Transverse colon (tissue), 4 donors: ENCODE data around the gene ATP13A5. TPM values are rescaled to one million over a fixed set of nuclear protein-coding genes. Genes with fewer than 3 reads are reported as not detected.

ENCODE experiments used
- DNase-seq: peaks from one replicate; pipeline ENCODE4 v3.0.0-alpha.2; 2019
- H3K27ac ChIP-seq, 4 donors: fragments of 200-600 bp; sonication (generic); 2 replicates each; pipeline ENCODE4 v1.5.1; 2016 to 2018; ENCODE audit warnings: inconsistent platforms in 4 of 4
- H3K27me3 ChIP-seq: fragments of 200-600 bp; sonication (generic); 2 replicates; pipeline ENCODE4 v1.5.1; 2017; ENCODE audit warnings: inconsistent platforms
- H3K36me3 ChIP-seq, 4 donors: fragments of 200-600 bp; sonication (generic); 2 replicates each; pipeline ENCODE4 v1.5.1; 2017 to 2019; ENCODE audit warnings: inconsistent platforms in 4 of 4
- H3K4me1 ChIP-seq, 4 donors: fragments of 200-600 bp; sonication (generic); 2 replicates each; pipeline ENCODE4 v1.5.1; 2017 to 2020; ENCODE audit warnings: inconsistent platforms in 4 of 4
- H3K4me3 ChIP-seq, 4 donors: fragments of 200-600 bp; sonication (generic); 1 replicate in 1 of 4; 2 replicates in 3 of 4; pipeline versions ENCODE4 v1.5.1 to v1.6.1; 2017 to 2019; ENCODE audit warnings: inconsistent platforms in 4 of 4
- H3K9me3 ChIP-seq, 2 donors: fragments of 200-600 bp; sonication (generic); 2 replicates each; pipeline ENCODE4 v1.5.1; 2017 to 2019; ENCODE audit warnings: inconsistent platforms in 2 of 2
- EP300 ChIP-seq: sonication (generic); formaldehyde crosslinking; IDR thresholded peaks from one replicate; pipeline ENCODE4 v1.6.1; 2017; ENCODE audit warnings: antibody characterized with exemption, low read depth
- POLR2A ChIP-seq: fragments of 450-650 bp; IDR thresholded peaks from one replicate; pipeline ENCODE4 v1.6.1; 2016; ENCODE audit warnings: antibody characterized with exemption, mild to moderate bottlenecking, moderate library complexity
- POLR2AphosphoS5 ChIP-seq, 3 donors: sonication (generic); formaldehyde crosslinking; IDR thresholded peaks; one replicate each; pipeline ENCODE4 v1.6.1; 2016; ENCODE audit warnings: antibody characterized with exemption in 3 of 3
- WGBS, 2 donors: methylation state at CpG; one replicate each; pipeline ENCODE4 v1.1.5; 2018; ENCODE audit warnings: low coverage in 1 of 2; 5-methylcytosine and 5-hydroxymethylcytosine counted together
- in situ Hi-C, 4 donors: fragments of 200-750 bp; cut with MboI; loops; one replicate each; pipeline versions ENCODE4 v1.15.0 to v1.15.1; 2017; ENCODE audit warnings: low sequenced_read_pairs in 3 of 4, low pct_ligation_motif_present in 1 of 4, low pct_unique_long_range_greater_than_20kb in 1 of 4
- intact Hi-C: fragments of 100-400 bp; cut with DNase I; formaldehyde crosslinking; loops from one replicate; pipeline ENCODE4 v1.15.1; 2023; ENCODE audit warnings: low total_unique reads
- total RNA-seq, 4 donors: library from RNA; depleted of rRNA; stranded (reverse); fragments of >200 nt; gene quantifications; one replicate each; pipeline ENCODE4 v1.1.0, GENCODE V29; 2016
- TF ChIP-seq, protein P1 (sequence below), 5 experiments: fragments of 200-600 bp in 3 of 5; fragments of 450-650 bp in 2 of 5; sonication (generic) in 3 of 5; IDR thresholded peaks; 1 replicate in 2 of 5; 2 replicates in 3 of 5; pipeline ENCODE4 v1.5.1; 2016 to 2017; ENCODE audit warnings: antibody characterized with exemption in 5 of 5, inconsistent platforms in 3 of 5, mild to moderate bottlenecking in 2 of 5, moderate library complexity in 1 of 5

Gene ATP13A5
- total RNA-seq, 4 donors from 2014 or later, result not detected

DNA sequence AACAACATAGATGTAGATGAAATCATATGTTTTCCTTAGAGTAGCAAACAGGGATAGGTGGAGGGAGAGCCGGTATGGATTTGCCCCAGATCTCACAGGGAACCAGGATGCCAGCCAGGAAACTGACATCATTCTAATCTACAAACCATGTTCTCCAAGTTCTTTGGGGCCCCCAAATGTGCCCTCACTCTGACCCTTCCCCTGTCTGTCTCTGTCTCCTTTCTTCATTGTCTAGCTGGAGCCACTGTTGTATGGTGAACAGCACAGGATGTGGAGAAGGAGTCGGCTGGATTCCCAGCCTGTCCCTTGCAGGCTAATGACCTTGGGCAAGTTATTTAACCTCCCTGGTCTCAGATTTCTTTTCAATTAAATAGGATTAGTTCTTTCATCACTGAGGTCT lies 962 bp downstream of the ATP13A5 start:
- intact Hi-C loops (no loop called here), in situ Hi-C loops (no loop called here)
- WGBS, 2 donors, result 43 to 71% methylated on average over 1 to 2 of the region's 2 CpGs

DNA sequence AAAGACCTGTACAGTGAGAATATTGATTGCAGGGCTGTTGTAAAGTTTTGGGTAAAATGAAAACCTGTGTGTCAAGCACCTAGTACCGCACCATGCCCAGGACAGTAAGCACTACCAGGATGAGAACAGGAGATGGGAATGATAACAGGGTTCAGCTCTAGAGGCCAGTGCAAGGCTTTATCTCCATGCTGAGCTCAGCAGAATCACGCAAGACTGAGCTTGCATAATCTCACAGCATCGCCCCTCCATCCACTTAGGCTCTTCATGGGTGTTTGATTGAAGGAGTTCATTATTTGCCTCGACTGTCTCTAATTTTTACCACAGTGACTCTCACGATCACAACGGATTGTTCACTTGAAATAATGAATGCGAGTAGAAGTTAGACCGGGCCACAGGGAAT lies 2.9 kb downstream of the ATP13A5 start:
- 60 to 83% methylated on average over 1 to 8 of the region's 8 CpGs for WGBS, 2 donors
- H3K9me3 ChIP-seq, result no peaks in the 10 kb centered on the region

More for the DNA sequence above, 962 bp downstream of the ATP13A5 start:
- no peaks in the 10 kb centered on the region for H3K36me3 ChIP-seq
- no peak overlapping the region for H3K4me3 ChIP-seq
- no peak overlapping the region for H3K27ac ChIP-seq
- TF ChIP-seq EP300 (no peak), POLR2AphosphoS5 (IDR thresholded peaks at IDR 0.05) (no peak), POLR2A (no peak)
- TF ChIP-seq, protein P1, sequence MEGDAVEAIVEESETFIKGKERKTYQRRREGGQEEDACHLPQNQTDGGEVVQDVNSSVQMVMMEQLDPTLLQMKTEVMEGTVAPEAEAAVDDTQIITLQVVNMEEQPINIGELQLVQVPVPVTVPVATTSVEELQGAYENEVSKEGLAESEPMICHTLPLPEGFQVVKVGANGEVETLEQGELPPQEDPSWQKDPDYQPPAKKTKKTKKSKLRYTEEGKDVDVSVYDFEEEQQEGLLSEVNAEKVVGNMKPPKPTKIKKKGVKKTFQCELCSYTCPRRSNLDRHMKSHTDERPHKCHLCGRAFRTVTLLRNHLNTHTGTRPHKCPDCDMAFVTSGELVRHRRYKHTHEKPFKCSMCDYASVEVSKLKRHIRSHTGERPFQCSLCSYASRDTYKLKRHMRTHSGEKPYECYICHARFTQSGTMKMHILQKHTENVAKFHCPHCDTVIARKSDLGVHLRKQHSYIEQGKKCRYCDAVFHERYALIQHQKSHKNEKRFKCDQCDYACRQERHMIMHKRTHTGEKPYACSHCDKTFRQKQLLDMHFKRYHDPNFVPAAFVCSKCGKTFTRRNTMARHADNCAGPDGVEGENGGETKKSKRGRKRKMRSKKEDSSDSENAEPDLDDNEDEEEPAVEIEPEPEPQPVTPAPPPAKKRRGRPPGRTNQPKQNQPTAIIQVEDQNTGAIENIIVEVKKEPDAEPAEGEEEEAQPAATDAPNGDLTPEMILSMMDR (IDR thresholded peaks at IDR 0.05), result no peak
- H3K4me1 ChIP-seq, result no peaks in the 10 kb centered on the region
- no peaks in the 10 kb centered on the region for H3K9me3 ChIP-seq
- no peak for DNase-seq
- H3K27me3 ChIP-seq, result no peaks in the 10 kb centered on the region

DNA sequence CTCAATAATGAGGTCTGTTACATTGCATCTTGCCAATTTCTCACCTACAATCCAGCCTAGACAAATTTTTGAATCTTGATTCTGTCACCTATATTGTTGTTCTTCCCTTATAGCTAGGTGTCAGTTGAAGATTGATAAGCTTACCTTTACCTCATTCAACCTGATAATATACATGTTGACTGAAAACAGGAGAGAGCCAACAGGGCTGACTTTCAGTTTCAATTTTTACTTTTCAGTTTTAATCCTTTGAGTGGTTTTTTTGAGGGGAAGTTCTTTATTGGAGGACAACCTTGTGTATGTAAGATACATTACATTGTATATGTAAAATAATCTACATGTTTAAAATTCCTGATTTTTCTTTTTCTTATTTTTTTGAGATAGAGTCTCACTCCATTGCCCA lies 5.8 kb downstream of the ATP13A5 start:
- Histone ChIP-seq H3K36me3 (no peaks in the 10 kb centered on the region), H3K4me1 (no peaks in the 10 kb centered on the region), H3K27ac (no peak overlapping the region), H3K9me3 (no peaks in the 10 kb centered on the region), H3K4me3 (no peak overlapping the region), H3K27me3 (no peaks in the 10 kb centered on the region)
- intact Hi-C loops (no loop called here), in situ Hi-C loops (no loop called here)
- TF ChIP-seq EP300, result no peak
- TF ChIP-seq POLR2A, result no peak
- TF ChIP-seq POLR2AphosphoS5 (IDR thresholded peaks at IDR 0.05), result no peak
- no peak for DNase-seq

More for the DNA sequence above, 2.9 kb downstream of the ATP13A5 start:
- Histone ChIP-seq H3K36me3 (no peaks in the 10 kb centered on the region), H3K27ac (no peak overlapping the region), H3K27me3 (no peaks in the 10 kb centered on the region), H3K4me1 (no peaks in the 10 kb centered on the region), H3K4me3 (no peak overlapping the region)
- in situ Hi-C loops, result no loop called here
- DNase-seq, result no peak
- TF ChIP-seq EP300 (no peak), POLR2A (no peak), POLR2AphosphoS5 (IDR thresholded peaks at IDR 0.05) (no peak)
- TF ChIP-seq, protein P1 (IDR thresholded peaks at IDR 0.05), result no peak
- intact Hi-C loops, result no loop called here

DNA sequence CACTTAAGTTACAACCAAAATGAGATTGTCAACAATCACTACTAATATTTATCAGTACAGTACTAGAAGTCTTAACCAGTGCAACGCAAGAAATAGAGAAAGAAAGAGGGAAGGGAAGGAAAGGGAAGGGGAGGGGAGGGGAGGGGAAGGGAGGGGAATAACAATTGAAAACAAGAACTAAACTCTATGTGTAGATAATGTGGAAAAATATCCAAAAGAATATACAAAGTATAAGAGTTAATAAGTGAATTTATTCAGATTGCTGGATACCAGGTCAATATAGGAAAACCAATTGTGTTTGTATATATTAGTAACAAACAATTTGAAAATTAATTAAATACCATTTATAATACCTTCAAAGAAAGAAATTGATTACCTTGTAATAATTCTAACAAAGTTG lies 10.7 kb downstream of the ATP13A5 start:
- in situ Hi-C loops (no loop called here), intact Hi-C loops (no loop called here)
- H3K27ac ChIP-seq, result no peak overlapping the region
- no peaks in the 10 kb centered on the region for H3K27me3 ChIP-seq
- H3K4me3 ChIP-seq, result no peak overlapping the region
- 52 to 75% methylated on average over 1 of the region's 1 CpG for WGBS, 2 donors
- no peaks in the 10 kb centered on the region for H3K36me3 ChIP-seq
- no peaks in the 10 kb centered on the region for H3K4me1 ChIP-seq
- DNase-seq, result no peak
- TF ChIP-seq EP300 (no peak), POLR2AphosphoS5 (IDR thresholded peaks at IDR 0.05) (no peak), POLR2A (no peak)
- TF ChIP-seq, protein P1 (IDR thresholded peaks at IDR 0.05), result no peak
- H3K9me3 ChIP-seq, result no peaks in the 10 kb centered on the region

DNA sequence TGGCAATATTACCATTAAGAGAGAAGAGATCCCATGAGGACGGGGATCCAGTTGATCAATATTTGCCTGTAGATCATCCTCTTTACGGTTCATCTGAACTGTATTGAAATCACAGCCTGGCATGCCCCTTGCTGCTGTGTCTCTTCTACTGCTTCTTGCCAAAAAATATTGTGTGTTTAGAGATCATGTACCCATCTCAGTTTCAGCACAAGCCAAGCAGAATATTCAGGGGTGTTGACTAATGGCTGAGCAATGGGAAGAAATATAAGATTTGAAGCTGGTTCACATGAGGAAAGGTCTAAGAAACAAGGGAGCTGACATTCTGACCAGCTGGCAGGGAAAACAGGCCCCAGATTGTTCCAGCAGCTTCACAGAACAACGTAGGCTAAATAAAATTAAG lies 21.3 kb downstream of the ATP13A5 start:
- Histone ChIP-seq H3K4me1 (no peaks in the 10 kb centered on the region), H3K4me3 (no peak overlapping the region), H3K36me3 (no peaks in the 10 kb centered on the region), H3K27ac (no peak overlapping the region), H3K9me3 (no peaks in the 10 kb centered on the region), H3K27me3 (no peaks in the 10 kb centered on the region)
- no peak for DNase-seq
- 71 to 84% methylated on average over 2 to 3 of the region's 3 CpGs for WGBS, 2 donors
- intact Hi-C loops, result no loop called here
- in situ Hi-C loops, result no loop called here
- TF ChIP-seq POLR2AphosphoS5 (IDR thresholded peaks at IDR 0.05), result no peak
- no peak for TF ChIP-seq POLR2A
- no peak for TF ChIP-seq EP300
- TF ChIP-seq, protein P1 (IDR thresholded peaks at IDR 0.05), result no peak
